Neural cell (in vitro differentiated cells): ENCODE results near the gene SLC2A5. TPM values are rescaled to one million over a fixed set of nuclear protein-coding genes. Genes with fewer than 3 reads are reported as not detected.
A peak's percentile ranks its signal among the peaks of the same experiment; 100 is the strongest.

Experiments used
- H2AFZ ChIP-seq: fragments of 200-600, 300-800 bp; sonication (generic), shearing (Covaris generic); 2 replicates; pipeline ENCODE4 v1.6.0; 2014; ENCODE audit warnings: low read depth, mild to moderate bottlenecking, antibody characterized with exemption, low read length, moderate library complexity
- H3F3A ChIP-seq: fragments of 200-600 bp; shearing (Covaris generic); 2 replicates; pipeline ENCODE4 v1.6.1; 2016; ENCODE audit warnings: mild to moderate bottlenecking, moderate library complexity, mixed read lengths, antibody characterized with exemption, low read length; ENCODE audit not compliant: insufficient read depth, poor library complexity, severe bottlenecking
- H3K27ac ChIP-seq: fragments of 200-600, 300-800 bp; sonication (generic), shearing (Covaris generic); 2 replicates; pipeline ENCODE4 v1.5.1; 2014; ENCODE audit warnings: mild to moderate bottlenecking, low read length, moderate library complexity
- H3K27me3 ChIP-seq: fragments of 300-800, 200-600 bp; sonication (generic), shearing (Covaris generic); 2 replicates; pipeline ENCODE4 v1.6.0; 2014; ENCODE audit warnings: mild to moderate bottlenecking, low read depth, low read length, moderate library complexity; ENCODE audit not compliant: insufficient read depth
- H3K36me3 ChIP-seq: fragments of 300-800, 200-600 bp; sonication (generic), shearing (Covaris generic); 2 replicates; pipeline ENCODE4 v1.5.1; 2014; ENCODE audit warnings: mild to moderate bottlenecking, antibody characterized with exemption, low read length, moderate library complexity; ENCODE audit not compliant: insufficient read depth
- H3K4me2 ChIP-seq: fragments of 300-800, 200-600 bp; sonication (generic), shearing (Covaris generic); 2 replicates; pipeline ENCODE4 v1.6.0; 2014; ENCODE audit warnings: mild to moderate bottlenecking, low read length
- H3K4me3 ChIP-seq: fragments of 300-800, 200-600 bp; sonication (generic), shearing (Covaris generic); 2 replicates; pipeline ENCODE4 v1.5.1; 2014; ENCODE audit warnings: mild to moderate bottlenecking, low read length, moderate library complexity
- H3K79me2 ChIP-seq: fragments of 200-600 bp; shearing (Covaris generic); replicated peaks from 2 replicates; pipeline ENCODE4 v1.6.0; 2014; ENCODE audit warnings: mild to moderate bottlenecking, low read length, moderate library complexity; ENCODE audit not compliant: insufficient read depth
- H3K9ac ChIP-seq: fragments of 300-800, 200-600 bp; sonication (generic), shearing (Covaris generic); 2 replicates; pipeline ENCODE4 v1.6.1; 2016; ENCODE audit warnings: mild to moderate bottlenecking, low read length, mixed read lengths
- H3K9me2 ChIP-seq: fragments of 200-600 bp; shearing (Covaris generic); 2 replicates; pipeline ENCODE4 v1.6.1; 2016; ENCODE audit warnings: mild to moderate bottlenecking, low read length, mixed read lengths; ENCODE audit not compliant: insufficient read depth
- H3K9me3 ChIP-seq: fragments of 200-600, 300-800 bp; sonication (generic), shearing (Covaris generic); 2 replicates; pipeline ENCODE4 v1.6.1; 2016; ENCODE audit warnings: mild to moderate bottlenecking, mixed run types, low read length, moderate library complexity, mixed read lengths
- H4K20me1 ChIP-seq: fragments of 200-600 bp; shearing (Covaris generic); 2 replicates; pipeline ENCODE4 v1.6.1; 2016; ENCODE audit warnings: mild to moderate bottlenecking, mixed run types; ENCODE audit not compliant: insufficient read depth
- CTCF ChIP-seq: fragments of 450-650 bp; IDR thresholded peaks from 2 replicates; pipeline ENCODE4 v1.5.1; 2014; ENCODE audit warnings: antibody characterized with exemption, mild to moderate bottlenecking, moderate library complexity; ENCODE audit not compliant: poor library complexity, severe bottlenecking
- EP300 ChIP-seq: fragments of 450-650 bp; conservative IDR thresholded peaks from 2 replicates; pipeline ENCODE4 v1.6.1; 2014; ENCODE audit warnings: antibody characterized with exemption, mild to moderate bottlenecking, moderate library complexity; ENCODE audit not compliant: poor library complexity, severe bottlenecking
- EZH2 ChIP-seq: fragments of 200-600, 300-800 bp; shearing (Covaris generic), sonication (generic); IDR thresholded peaks from 2 replicates; pipeline ENCODE4 v1.6.1; 2014; ENCODE audit warnings: antibody characterized with exemption, low read length, borderline replicate concordance, mild to moderate bottlenecking; ENCODE audit not compliant: insufficient read depth, poor library complexity, severe bottlenecking
- MXI1 ChIP-seq: fragments of 450-650 bp; conservative IDR thresholded peaks from 2 replicates; pipeline ENCODE4 v1.6.1; 2014; ENCODE audit warnings: antibody characterized with exemption, mild to moderate bottlenecking; ENCODE audit not compliant: poor library complexity, severe bottlenecking
- POLR2AphosphoS5 ChIP-seq: IDR thresholded peaks from 2 replicates; pipeline ENCODE4 v1.6.1; 2012
- RAD21 ChIP-seq: fragments of 450-650 bp; conservative IDR thresholded peaks from 2 replicates; pipeline ENCODE4 v1.6.1; 2014; ENCODE audit warnings: antibody characterized with exemption, mild to moderate bottlenecking, moderate library complexity
- REST ChIP-seq: IDR thresholded peaks from 2 replicates; pipeline ENCODE4 v1.6.1; 2012; ENCODE audit warnings: borderline replicate concordance
- SMC3 ChIP-seq: fragments of 450-650 bp; conservative IDR thresholded peaks from 2 replicates; pipeline ENCODE4 v1.6.1; 2014; ENCODE audit warnings: antibody characterized with exemption, mild to moderate bottlenecking, moderate library complexity; ENCODE audit not compliant: poor library complexity
- TAF1 ChIP-seq: IDR thresholded peaks from 2 replicates; pipeline ENCODE4 v1.6.1; 2012; ENCODE audit warnings: low read depth
- polyA plus RNA-seq: library from polyadenylated mRNA; depleted of rRNA; stranded (reverse); fragments of >200 nt; gene quantifications from 2 replicates; pipeline ENCODE4 v1.2.3, GENCODE V29; 2014

SLC2A5 gene
- polyA plus RNA-seq, 1 donor from 2014 or later: not detected

GRCh38 chr1:9105336-9105867 is 36.0 kb upstream of the SLC2A5 start:
- Histone ChIP-seq H3K9ac (no peak overlapping the region), H3K27me3 (no peaks in the 10 kb centered on the region), H3K4me3 (no peak overlapping the region), H3K36me3 (no peaks in the 10 kb centered on the region), H3K79me2 (no peaks in the 10 kb centered on the region), H3K4me2 (no peak overlapping the region), H3K27ac (no peak overlapping the region), H4K20me1 (no peaks in the 10 kb centered on the region), H3K9me3 (no peaks in the 10 kb centered on the region), H3K9me2 (no peaks in the 10 kb centered on the region), H2AFZ (no peak overlapping the region), H3F3A (no peaks in the 10 kb centered on the region)
- no peak for TF ChIP-seq RAD21
- TF ChIP-seq MXI1: no peak
- TF ChIP-seq TAF1: no peak

- Histone ChIP-seq H3K9me3 (no peaks in the 10 kb centered on the region), H3K4me2 (no peak overlapping the region), H3K27ac (no peak overlapping the region), H3K9ac (no peak overlapping the region), H3K36me3 (no peaks in the 10 kb centered on the region), H3K9me2 (no peaks in the 10 kb centered on the region), H3K27me3 (no peaks in the 10 kb centered on the region), H3F3A (no peaks in the 10 kb centered on the region), H2AFZ (no peak overlapping the region), H4K20me1 (no peaks in the 10 kb centered on the region), H3K4me3 (no peak overlapping the region), H3K79me2 (no peaks in the 10 kb centered on the region)
- TF ChIP-seq EP300 (no peak), CTCF (peak; percentile 58), RAD21 (peak; percentile 60), SMC3 (peak; percentile 58), REST (no peak), POLR2AphosphoS5 (no peak), TAF1 (no peak), MXI1 (no peak), EZH2 (no peak)
Measured at GRCh38 chr1:9101510-9102146, 32.2 kb upstream of the SLC2A5 start.
